HepG2 (cell line): ENCODE results near the gene ANXA11. TPM values are rescaled to one million over a fixed set of nuclear protein-coding genes. Genes with fewer than 3 reads are reported as not detected.

Experiments used
- CCDC6 ChIP-seq: sonication (generic); formaldehyde crosslinking; IDR thresholded peaks from 2 replicates; pipeline ENCODE4 v1.8.1; 2022; ENCODE audit warnings: mild to moderate bottlenecking, missing genetic modification reagents, moderate library complexity
- GATAD2A ChIP-seq: IDR thresholded peaks from 2 replicates; pipeline ENCODE4 v1.6.1; 2016
- HNRNPH1 ChIP-seq: fragments of 200-400 bp; formaldehyde crosslinking; optimal IDR thresholded peaks from 2 replicates; pipeline ENCODE3; 2017; ENCODE audit warnings: mild to moderate bottlenecking, low read depth, low read length
- KDM2A ChIP-seq: sonication (generic); formaldehyde crosslinking; IDR thresholded peaks from 2 replicates; pipeline ENCODE4 v1.4.0; 2020; ENCODE audit warnings: low read depth, missing genetic modification reagents, borderline replicate concordance
- MYC ChIP-seq: sonication (generic); formaldehyde crosslinking; IDR thresholded peaks from 2 replicates; pipeline ENCODE4 v1.9.0; 2021; ENCODE audit warnings: missing genetic modification reagents, borderline replicate concordance
- SNAPC5 ChIP-seq: sonication (generic); formaldehyde crosslinking; IDR thresholded peaks from 2 replicates; pipeline ENCODE4 v1.8.1; 2023; ENCODE audit warnings: mild to moderate bottlenecking, missing genetic modification reagents, borderline replicate concordance
- TEAD3 ChIP-seq: optimal IDR thresholded peaks from 2 replicates; pipeline ENCODE3; 2016; ENCODE audit warnings: borderline replicate concordance
- THRA ChIP-seq: sonication (generic); formaldehyde crosslinking; IDR thresholded peaks from 2 replicates; pipeline ENCODE4 v1.4.0; 2020; ENCODE audit warnings: missing genetic modification reagents, borderline replicate concordance
- ZGPAT ChIP-seq: IDR thresholded peaks from 2 replicates; pipeline ENCODE4 v1.6.1; 2016; ENCODE audit warnings: mild to moderate bottlenecking
- ZNF280B ChIP-seq: sonication (generic); formaldehyde crosslinking; IDR thresholded peaks from 2 replicates; pipeline ENCODE4 v1.5.0; 2020; ENCODE audit warnings: missing genetic modification reagents, mild to moderate bottlenecking, borderline replicate concordance
- ZNF350 ChIP-seq: sonication (generic); formaldehyde crosslinking; IDR thresholded peaks from 2 replicates; pipeline ENCODE4 v1.4.0; 2020; ENCODE audit warnings: mild to moderate bottlenecking, low read depth, missing genetic modification reagents, borderline replicate concordance
- ZNF546 ChIP-seq: sonication (generic); formaldehyde crosslinking; conservative IDR thresholded peaks from 2 replicates; pipeline ENCODE4 v1.8.1; 2023; ENCODE audit warnings: mild to moderate bottlenecking, missing genetic modification reagents
- ZNF747 ChIP-seq: sonication (generic); formaldehyde crosslinking; IDR thresholded peaks from 2 replicates; pipeline ENCODE4 v1.8.1; 2023; ENCODE audit warnings: missing genetic modification reagents, mild to moderate bottlenecking, borderline replicate concordance
- ZSCAN12 ChIP-seq: sonication (generic); formaldehyde crosslinking; IDR thresholded peaks from 2 replicates; pipeline ENCODE4 v1.9.0; 2021; ENCODE audit warnings: mild to moderate bottlenecking, missing genetic modification reagents
- polyA plus RNA-seq, 8 experiments: library from polyadenylated mRNA; depleted of rRNA in 3 of 8; stranded (reverse) in 7 of 8; unstranded in 1 of 8; fragments of >200 nt; fragmentation: Illumina TruSeq in 4 of 8; extraction: Trizol in 4 of 8; gene quantifications; 2 replicates each; pipeline versions ENCODE4 v1.2.1 to v1.2.3, GENCODE V29; 2011 to 2016; ENCODE audit warnings: low read depth in 4 of 8, missing spikeins in 1 of 8, mixed read lengths in 1 of 8; ENCODE audit not compliant: insufficient read depth in 1 of 8
- total RNA-seq, 5 experiments: library from RNA; depleted of rRNA; stranded (reverse); fragments of >200 nt; fragmentation: Illumina TruSeq; extraction: Trizol; gene quantifications; 2 replicates each; pipeline ENCODE4 v1.2.3, GENCODE V29; 2016; ENCODE audit warnings: low read depth in 1 of 5
- TF ChIP-seq, protein P1 (sequence below): sonication (generic); formaldehyde crosslinking; IDR thresholded peaks from 2 replicates; pipeline ENCODE4 v1.4.0; 2020; ENCODE audit warnings: missing genetic modification reagents
- TF ChIP-seq, protein P2 (sequence below): sonication (generic); formaldehyde crosslinking; IDR thresholded peaks from 2 replicates; pipeline ENCODE4 v1.5.1; 2020; ENCODE audit warnings: mild to moderate bottlenecking, missing genetic modification reagents, moderate library complexity

ANXA11 gene
- total and polyA plus RNA-seq, 2 of the 13 experiments (the other 11 are each of a cell fraction or from before 2014, with no cell fraction given): 30.6 to 51.5 TPM

GRCh38 chr10:80196270-80196949 lies 8.9 kb downstream of the ANXA11 start (continued):
- TF ChIP-seq ZNF280B (CRISPR knock-in tag) (0 out of 2 replicates have a peak, but pooled peaks have one; percentile 30), ZGPAT (no peak), MYC (CRISPR knock-in tag) (peak; percentile 35; the same call in 1 of the 2 replicates), ZNF546 (CRISPR knock-in tag) (no peak), HNRNPH1 (no peak), CCDC6 (CRISPR knock-in tag) (peak; percentile 24; the same call in 1 of the 2 replicates), KDM2A (CRISPR knock-in tag) (0 out of 2 replicates have a peak, but pooled peaks have one; percentile 15), GATAD2A (CRISPR knock-in tag) (0 out of 2 replicates have a peak, but pooled peaks have one; percentile 16), TEAD3 (CRISPR knock-in tag) (peak; percentile 72), SNAPC5 (no peak), ZSCAN12 (CRISPR knock-in tag) (no peak), ZNF747 (CRISPR knock-in tag) (no peak), ZNF350 (CRISPR knock-in tag) (no peak), THRA (CRISPR knock-in tag) (no peak)
- TF ChIP-seq, protein P1, sequence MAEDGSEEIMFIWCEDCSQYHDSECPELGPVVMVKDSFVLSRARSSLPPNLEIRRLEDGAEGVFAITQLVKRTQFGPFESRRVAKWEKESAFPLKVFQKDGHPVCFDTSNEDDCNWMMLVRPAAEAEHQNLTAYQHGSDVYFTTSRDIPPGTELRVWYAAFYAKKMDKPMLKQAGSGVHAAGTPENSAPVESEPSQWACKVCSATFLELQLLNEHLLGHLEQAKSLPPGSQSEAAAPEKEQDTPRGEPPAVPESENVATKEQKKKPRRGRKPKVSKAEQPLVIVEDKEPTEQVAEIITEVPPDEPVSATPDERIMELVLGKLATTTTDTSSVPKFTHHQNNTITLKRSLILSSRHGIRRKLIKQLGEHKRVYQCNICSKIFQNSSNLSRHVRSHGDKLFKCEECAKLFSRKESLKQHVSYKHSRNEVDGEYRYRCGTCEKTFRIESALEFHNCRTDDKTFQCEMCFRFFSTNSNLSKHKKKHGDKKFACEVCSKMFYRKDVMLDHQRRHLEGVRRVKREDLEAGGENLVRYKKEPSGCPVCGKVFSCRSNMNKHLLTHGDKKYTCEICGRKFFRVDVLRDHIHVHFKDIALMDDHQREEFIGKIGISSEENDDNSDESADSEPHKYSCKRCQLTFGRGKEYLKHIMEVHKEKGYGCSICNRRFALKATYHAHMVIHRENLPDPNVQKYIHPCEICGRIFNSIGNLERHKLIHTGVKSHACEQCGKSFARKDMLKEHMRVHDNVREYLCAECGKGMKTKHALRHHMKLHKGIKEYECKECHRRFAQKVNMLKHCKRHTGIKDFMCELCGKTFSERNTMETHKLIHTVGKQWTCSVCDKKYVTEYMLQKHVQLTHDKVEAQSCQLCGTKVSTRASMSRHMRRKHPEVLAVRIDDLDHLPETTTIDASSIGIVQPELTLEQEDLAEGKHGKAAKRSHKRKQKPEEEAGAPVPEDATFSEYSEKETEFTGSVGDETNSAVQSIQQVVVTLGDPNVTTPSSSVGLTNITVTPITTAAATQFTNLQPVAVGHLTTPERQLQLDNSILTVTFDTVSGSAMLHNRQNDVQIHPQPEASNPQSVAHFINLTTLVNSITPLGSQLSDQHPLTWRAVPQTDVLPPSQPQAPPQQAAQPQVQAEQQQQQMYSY: peak; percentile 82
- TF ChIP-seq, protein P2, sequence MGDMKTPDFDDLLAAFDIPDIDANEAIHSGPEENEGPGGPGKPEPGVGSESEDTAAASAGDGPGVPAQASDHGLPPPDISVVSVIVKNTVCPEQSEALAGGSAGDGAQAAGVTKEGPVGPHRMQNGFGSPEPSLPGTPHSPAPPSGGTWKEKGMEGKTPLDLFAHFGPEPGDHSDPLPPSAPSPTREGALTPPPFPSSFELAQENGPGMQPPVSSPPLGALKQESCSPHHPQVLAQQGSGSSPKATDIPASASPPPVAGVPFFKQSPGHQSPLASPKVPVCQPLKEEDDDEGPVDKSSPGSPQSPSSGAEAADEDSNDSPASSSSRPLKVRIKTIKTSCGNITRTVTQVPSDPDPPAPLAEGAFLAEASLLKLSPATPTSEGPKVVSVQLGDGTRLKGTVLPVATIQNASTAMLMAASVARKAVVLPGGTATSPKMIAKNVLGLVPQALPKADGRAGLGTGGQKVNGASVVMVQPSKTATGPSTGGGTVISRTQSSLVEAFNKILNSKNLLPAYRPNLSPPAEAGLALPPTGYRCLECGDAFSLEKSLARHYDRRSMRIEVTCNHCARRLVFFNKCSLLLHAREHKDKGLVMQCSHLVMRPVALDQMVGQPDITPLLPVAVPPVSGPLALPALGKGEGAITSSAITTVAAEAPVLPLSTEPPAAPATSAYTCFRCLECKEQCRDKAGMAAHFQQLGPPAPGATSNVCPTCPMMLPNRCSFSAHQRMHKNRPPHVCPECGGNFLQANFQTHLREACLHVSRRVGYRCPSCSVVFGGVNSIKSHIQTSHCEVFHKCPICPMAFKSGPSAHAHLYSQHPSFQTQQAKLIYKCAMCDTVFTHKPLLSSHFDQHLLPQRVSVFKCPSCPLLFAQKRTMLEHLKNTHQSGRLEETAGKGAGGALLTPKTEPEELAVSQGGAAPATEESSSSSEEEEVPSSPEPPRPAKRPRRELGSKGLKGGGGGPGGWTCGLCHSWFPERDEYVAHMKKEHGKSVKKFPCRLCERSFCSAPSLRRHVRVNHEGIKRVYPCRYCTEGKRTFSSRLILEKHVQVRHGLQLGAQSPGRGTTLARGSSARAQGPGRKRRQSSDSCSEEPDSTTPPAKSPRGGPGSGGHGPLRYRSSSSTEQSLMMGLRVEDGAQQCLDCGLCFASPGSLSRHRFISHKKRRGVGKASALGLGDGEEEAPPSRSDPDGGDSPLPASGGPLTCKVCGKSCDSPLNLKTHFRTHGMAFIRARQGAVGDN (CRISPR knock-in tag): peak; percentile 62
